Neuron (in vitro differentiated cells): ENCODE data around the gene CDRT15L2.
A peak's percentile ranks its signal among the peaks of the same experiment; 100 is the strongest.
"Not testable (repeated sequence)": the region's sequence is repeated elsewhere in the genome, so short reads cannot be mapped to it uniquely, and the experiment has no call there.

Source experiments
- H2AFZ ChIP-seq: one replicate; pipeline ENCODE4 v1.6.1; 2013; ENCODE audit warnings: low read depth, mild to moderate bottlenecking, inconsistent platforms, low read length, moderate library complexity
- H3K27me3 ChIP-seq: one replicate; pipeline ENCODE4 v1.6.1; 2013; ENCODE audit warnings: low read length; ENCODE audit not compliant: insufficient read depth
- H3K36me3 ChIP-seq: one replicate; pipeline ENCODE4 v1.6.1; 2013; ENCODE audit warnings: low read length; ENCODE audit not compliant: insufficient read depth
- H3K4me1 ChIP-seq: one replicate; pipeline ENCODE4 v1.6.1; 2013; ENCODE audit warnings: low read length; ENCODE audit not compliant: insufficient read depth
- H3K4me3 ChIP-seq: 2 replicates; pipeline ENCODE4 v1.5.1; 2013; ENCODE audit warnings: mild to moderate bottlenecking, low read length, moderate library complexity
- H3K9me3 ChIP-seq: one replicate; pipeline ENCODE4 v1.6.1; 2013; ENCODE audit warnings: low read length

Gene CDRT15L2

DNA sequence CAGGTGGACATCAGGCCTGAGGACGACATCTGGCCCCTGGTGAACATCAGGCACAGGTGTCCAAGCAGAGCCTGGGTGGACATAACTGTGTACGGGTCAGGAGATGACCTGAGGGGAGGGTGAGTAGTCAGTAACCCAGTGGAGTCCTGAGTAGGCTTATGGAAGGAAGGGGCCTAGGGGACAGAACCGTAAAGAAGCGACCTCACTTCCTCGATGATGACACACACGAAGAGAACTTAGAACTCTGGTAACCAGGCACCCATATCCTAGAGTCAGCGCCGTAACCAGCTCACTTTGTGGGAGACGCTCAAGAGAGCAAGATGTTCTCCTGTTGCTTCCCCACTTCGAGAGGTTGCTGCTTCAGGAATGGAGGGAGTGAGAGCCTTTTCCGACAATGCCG is at the start of gene CDRT15L2:
Gene CDRT15L2 (plus strand): TSS at position 301 of the 400 bp plus-strand sequence. CDS start 20 bp downstream, at position 321.
- H3K4me1 ChIP-seq, H2AFZ ChIP-seq, H3K36me3 ChIP-seq, H3K9me3 ChIP-seq, H3K27me3 ChIP-seq, H3K4me3 ChIP-seq: not testable (repeated sequence)

DNA sequence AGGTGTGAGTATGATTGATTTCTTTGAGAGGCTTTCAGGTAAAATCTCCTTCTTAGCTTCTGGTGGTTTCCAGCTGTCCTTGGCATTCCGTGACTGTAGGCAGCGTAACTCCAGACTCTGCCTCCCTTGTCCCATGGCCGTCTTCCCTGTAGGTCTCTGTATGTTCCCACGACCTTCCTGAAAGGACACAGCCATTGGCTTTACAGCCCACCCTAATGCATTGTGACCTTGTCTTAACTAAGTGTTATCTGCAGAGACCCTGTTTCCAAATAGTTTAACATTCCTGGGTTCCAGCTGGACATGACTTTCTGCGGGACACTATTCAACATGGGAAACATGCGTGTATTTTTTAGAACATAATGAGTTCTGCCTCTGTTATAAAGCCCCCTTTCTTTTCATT is 49.4 kb upstream of the CDRT15L2 start:
- H3K9me3 ChIP-seq, H3K4me3 ChIP-seq, H3K27me3 ChIP-seq, H3K4me1 ChIP-seq, H2AFZ ChIP-seq, H3K36me3 ChIP-seq: not testable (repeated sequence)

DNA sequence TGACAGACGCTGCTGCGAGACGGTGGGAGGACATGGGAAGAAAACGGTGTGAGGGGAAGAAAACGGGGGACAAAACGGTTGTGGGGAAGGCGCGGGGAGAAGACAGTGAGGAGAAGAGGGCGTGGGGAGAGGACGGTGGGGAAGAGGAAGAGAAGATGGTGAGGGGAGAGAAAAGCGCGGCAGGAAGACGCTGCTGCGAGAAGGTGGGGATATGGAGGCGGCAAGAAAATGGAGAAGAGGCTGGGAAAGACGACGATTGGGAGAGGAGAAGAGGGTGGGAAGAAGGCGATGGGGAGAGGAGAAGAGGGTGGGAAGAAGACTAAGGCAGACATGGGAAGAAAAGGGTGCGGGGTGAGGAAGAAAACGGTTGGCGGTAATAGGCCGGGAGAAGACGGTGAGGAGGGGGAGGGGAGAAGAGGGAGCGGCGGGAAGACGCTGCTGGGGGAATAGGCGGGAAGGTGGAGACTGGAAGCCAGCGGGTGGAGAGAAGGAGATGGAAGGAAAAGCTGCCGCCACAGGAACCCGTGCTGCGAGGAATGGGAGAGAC is 46.9 kb upstream of the CDRT15L2 start:
- H2AFZ ChIP-seq, H3K36me3 ChIP-seq, H3K4me1 ChIP-seq, H3K27me3 ChIP-seq, H3K9me3 ChIP-seq: not testable (repeated sequence)
- peak overlapping the region; percentile 61 for H3K4me3 ChIP-seq

DNA sequence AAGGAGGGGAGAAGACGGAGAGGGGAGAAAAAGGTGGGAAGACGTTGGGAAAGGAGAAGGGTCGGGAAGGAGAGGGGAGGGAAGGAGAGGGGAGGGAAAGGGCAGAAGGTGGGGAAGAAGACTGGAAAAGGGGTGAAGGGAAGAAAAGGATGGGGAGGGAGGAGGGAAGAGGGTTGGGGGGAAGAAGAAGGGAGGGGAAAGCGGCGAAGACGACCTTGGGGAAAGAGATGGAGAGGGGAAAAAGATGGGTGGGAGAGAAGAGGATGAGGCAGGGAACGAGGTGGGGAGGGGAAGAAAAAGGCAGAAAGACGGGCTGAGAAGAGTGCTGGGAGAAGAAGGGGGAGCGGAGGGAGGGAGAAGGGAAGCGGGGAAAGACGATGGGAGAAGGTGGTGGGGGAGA is 46.3 kb upstream of the CDRT15L2 start:
- H3K36me3 ChIP-seq, H3K9me3 ChIP-seq, H3K27me3 ChIP-seq, H2AFZ ChIP-seq, H3K4me1 ChIP-seq: not testable (repeated sequence)
- peak overlapping the region; percentile 61 for H3K4me3 ChIP-seq

DNA sequence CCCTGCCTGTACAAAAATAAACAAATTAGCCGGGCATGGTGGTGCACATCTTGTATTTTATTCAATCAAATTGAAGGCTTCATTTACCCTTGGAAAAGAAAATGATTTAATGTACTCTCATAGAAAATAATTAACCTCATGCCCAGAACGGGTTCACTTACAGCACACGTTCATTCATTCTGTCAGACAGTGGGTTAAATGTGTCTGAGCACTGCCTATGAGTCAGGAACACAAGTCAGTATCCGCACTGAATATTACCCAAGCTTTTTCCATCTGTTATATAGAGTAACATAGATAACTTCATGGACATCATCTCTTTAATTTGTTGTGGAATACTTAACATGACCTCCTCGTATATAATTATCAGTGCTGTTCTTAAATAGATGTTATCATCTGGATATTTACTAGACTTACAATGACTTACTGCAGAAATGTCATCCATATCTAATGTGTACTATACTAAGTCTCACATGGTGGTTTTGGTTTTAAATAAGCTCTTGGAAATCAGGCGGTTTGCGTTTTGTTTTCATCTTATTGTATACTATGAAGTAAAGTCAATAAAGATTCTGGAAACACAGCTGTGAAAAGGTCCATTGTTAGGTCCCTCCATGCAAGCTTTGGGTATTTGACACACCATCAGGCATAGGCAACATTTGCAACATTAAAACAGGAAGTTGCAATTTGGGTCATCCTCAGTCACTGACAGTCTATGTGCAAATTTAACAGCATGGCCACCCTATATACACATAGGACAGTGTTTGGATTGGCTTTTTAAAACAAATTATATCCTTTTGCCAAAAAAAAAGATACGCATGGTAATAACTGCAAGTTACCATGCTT is 44.6 kb upstream of the CDRT15L2 start:
- not testable (repeated sequence) for H2AFZ ChIP-seq, H3K4me3 ChIP-seq, H3K36me3 ChIP-seq

DNA sequence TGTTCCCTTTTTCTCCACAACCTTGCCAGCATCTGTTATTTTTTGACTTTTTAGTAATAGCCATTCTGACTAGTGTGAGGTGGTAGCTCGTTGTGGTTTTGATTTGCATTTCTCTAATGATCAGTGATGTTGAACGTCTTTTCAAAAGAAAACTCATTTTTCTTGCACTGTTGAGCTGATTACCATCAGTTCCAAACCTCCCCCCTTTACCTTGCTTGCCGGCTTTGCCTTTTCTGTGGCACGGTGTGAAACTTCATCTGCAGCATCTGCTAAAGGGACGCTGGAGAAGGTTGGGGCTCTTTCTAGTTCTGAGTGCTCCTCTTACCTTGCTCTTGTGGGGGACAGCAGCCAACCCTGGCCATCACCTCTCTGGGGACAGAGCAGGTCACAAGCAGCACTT is 39.1 kb upstream of the CDRT15L2 start:
- not testable (repeated sequence) for H3K4me1 ChIP-seq, H2AFZ ChIP-seq, H3K9me3 ChIP-seq, H3K4me3 ChIP-seq, H3K36me3 ChIP-seq, H3K27me3 ChIP-seq

More for the DNA sequence above, 44.6 kb upstream of the CDRT15L2 start:
- H3K4me1 ChIP-seq, H3K9me3 ChIP-seq, H3K27me3 ChIP-seq: not testable (repeated sequence)

DNA sequence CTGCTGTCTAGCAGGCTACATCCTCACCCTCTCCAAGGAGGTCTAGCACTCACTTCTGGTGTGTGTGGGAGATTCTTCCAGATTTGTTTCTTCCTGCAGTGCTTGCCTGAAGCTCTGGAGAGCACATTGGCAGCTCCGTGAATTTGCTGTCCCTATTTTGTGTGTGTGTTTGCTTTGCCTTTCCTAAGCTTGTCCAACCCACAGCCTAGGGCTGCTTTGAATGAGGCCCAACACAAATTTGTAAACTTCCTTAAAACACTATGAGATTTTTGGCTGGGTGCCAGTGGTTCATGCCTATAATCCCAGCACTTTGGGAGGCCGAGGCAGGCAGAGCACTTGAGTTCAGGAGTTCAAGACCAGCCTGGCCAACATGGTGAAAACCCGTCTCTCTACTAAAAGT is 38.7 kb upstream of the CDRT15L2 start:
- not testable (repeated sequence) for H3K4me3 ChIP-seq, H3K4me1 ChIP-seq, H3K9me3 ChIP-seq, H2AFZ ChIP-seq, H3K27me3 ChIP-seq, H3K36me3 ChIP-seq

DNA sequence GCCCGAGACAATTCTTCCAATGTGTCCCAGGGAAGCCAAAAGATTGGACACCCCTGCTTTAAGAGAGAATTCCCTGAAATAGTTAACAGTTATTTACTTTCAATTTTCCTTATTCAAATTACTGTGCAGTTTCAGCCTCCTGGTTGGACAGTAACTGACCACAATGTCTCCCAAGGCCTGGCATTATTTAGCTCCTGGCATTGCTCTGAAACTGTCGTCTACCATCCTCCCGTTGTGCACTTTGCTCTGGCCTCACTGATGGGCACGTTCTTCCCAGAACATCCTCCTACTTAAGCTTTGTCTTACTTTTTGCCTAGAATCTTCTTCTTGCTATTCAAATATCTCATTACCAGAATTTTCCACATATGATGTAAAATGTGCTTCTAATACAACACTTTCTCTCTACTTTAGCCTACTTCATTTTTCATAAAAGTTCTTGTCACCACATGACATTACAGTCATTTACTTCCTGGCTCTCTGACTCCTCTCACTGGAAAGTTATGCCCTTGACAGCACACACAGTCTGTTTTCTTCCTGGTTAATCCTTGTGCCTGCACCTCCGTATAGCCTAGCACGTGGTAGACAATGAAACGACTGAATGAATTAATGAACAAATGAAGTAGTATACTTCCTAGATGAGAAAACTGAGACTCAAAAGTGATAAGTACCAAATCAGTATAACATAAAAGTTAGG is 37.5 kb upstream of the CDRT15L2 start:
- not testable (repeated sequence) for H3K4me1 ChIP-seq, H3K27me3 ChIP-seq, H3K36me3 ChIP-seq

DNA sequence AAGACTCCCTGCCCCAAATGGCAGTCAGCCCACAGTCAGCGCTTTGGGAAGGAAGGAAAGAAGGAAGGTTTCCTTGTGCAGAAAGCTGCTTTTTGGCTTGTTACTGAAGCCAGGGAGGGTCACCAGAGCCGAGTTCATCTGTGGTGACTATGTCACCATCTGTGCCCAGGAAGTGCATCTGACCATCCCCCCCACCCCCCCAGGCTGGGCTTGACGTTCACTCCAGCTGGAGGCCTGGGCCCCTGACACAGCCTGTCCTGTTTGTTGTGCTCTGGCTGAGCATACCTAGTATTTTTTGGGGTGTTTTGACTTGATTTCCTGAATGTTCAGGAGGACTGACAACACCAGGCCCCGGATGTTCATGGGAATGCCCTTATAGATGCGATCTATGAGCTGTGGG is 31.6 kb upstream of the CDRT15L2 start:
- H3K4me1 ChIP-seq, H3K4me3 ChIP-seq, H2AFZ ChIP-seq, H3K9me3 ChIP-seq, H3K36me3 ChIP-seq, H3K27me3 ChIP-seq: not testable (repeated sequence)

More for the DNA sequence above, 37.5 kb upstream of the CDRT15L2 start:
- H2AFZ ChIP-seq, H3K9me3 ChIP-seq, H3K4me3 ChIP-seq: not testable (repeated sequence)

DNA sequence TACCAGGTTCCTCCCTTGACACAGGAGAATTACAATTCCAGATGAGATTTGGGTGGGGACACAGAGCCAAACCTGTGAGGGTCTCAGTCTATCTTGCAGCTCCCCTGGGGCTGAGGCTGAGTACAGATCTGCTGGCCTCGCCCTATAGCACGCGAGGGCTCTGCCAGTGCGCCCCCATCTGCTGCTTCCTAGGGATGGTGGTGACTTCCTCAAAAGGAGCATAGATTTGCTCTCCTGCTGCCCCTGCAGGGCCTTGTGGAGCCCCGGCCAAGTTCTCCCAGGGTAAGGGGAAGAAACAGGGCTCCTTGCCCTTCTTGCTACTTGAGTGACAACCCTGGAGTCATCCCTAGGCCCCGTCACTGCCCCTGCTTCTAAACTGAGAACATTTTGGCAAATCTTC is 26.6 kb upstream of the CDRT15L2 start:
- not testable (repeated sequence) for H3K27me3 ChIP-seq, H3K9me3 ChIP-seq, H3K36me3 ChIP-seq, H2AFZ ChIP-seq, H3K4me1 ChIP-seq, H3K4me3 ChIP-seq

DNA sequence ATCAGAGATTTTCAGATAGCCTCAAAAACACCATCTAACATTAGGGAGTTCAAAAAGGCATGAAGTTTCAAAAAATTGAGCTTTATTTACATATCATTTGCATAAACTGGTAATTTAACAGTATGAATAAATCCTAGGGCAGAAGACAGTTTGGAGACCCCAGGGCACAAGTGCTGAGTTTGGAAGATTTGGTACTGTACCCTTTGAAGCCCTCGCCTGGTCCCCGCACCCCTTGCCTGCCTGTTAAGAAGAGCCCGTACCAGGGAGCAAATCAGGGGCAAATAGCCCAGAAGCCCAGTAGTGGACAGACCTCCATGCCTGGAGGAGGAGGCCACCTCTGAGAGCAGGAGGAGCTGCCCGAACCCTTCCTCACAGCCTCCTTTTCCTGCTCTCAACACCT is 24.8 kb upstream of the CDRT15L2 start:
- H3K9me3 ChIP-seq, H3K36me3 ChIP-seq, H3K4me1 ChIP-seq, H3K4me3 ChIP-seq, H2AFZ ChIP-seq, H3K27me3 ChIP-seq: not testable (repeated sequence)

DNA sequence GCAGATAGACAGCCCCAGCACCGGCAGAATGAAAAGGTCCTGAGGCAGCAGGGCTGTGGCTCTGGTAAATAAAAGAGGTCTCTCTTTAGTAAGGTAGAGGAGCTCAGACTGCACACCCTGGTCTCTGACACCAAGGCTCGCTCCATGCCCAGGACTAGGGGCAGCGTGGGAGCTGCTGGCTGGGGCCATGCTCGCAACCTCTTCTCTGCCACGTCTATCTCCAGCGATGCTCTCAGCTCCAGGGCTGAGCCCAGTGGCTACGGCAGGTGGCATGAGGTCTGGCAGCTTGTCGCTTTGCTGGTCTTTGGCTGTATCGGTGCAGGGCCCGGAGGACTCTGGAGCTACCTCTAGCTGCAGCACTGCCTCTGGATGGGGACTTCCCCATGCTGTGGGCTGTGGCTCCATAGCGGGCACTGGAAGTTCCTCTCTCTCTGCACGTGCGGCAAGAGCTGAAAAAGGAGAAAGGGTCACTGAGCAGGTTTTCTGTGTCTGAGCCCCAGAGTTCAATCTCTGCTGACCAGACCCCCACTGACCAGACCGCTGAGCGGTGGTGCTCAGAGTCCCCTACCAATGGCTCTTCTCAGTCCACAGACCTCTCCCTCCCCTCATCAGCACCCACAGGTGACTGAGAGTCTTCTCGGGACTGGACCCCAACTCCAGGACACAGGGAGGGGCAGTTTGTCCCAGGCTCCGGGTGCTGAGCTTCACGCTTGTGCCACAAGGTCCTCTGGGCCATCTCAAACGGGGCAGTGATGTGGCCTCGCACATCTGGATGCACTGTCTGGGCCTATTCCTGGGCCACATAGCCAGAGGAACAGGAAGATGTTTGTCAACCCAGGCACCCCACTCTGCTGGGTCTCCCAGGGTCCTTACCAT is 24.2 kb upstream of the CDRT15L2 start:
- not testable (repeated sequence) for H3K27me3 ChIP-seq, H3K9me3 ChIP-seq, H3K36me3 ChIP-seq, H2AFZ ChIP-seq, H3K4me3 ChIP-seq, H3K4me1 ChIP-seq

DNA sequence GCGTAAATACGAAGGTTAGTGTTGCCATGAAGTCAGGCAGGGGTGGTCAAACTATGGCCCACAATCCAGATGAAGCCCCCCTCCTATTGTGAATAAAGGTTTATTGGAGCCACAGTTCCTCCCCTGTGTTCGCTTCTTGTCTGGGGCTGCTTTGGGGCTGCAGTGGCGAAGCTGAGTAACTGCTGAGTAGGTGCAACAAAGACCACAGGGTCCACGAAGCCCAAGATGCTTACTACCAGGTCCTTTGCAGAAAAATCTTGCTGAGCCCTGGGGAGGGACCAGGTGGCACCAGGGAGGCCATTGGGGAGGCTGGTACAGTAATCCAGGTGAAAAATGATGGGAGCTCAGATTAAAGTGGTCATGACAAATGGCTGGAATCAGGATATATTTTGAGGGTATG is 21.4 kb upstream of the CDRT15L2 start:
- H3K27me3 ChIP-seq, H3K4me3 ChIP-seq, H2AFZ ChIP-seq, H3K9me3 ChIP-seq, H3K4me1 ChIP-seq, H3K36me3 ChIP-seq: not testable (repeated sequence)
